ENCODE results near the gene SIRT2. TPM values are rescaled to one million over a fixed set of nuclear protein-coding genes. Genes with fewer than 3 reads are reported as not detected.
"Not testable (repeated sequence)": the region's sequence is repeated elsewhere in the genome, so short reads cannot be mapped to it uniquely, and the experiment has no call there.

Gene SIRT2
- total RNA-seq, 2 donors from 2014 or later, result 28.0 to 32.9 TPM

DNA sequence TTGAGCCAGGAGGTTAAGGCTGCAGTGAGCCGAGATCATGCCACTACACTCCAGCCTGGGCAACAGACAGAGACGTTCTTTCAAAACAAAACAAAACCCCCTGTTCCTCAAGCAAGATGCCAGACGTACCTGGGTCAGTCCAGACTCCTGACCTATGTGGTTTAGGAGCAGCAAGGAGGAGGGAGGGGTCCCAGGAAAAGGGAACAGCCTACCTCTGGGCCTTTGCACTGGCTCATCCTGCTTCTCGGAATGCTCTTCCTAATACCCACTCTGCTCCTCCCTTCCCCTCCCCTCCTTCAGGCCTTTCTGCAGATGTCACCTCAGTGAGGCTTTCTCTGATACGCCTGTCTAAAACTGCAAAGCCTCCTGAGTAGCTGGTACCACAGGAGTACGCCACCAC lies 30.9 kb downstream of the SIRT2 start:
- Histone ChIP-seq H3K4me3 (no peak overlapping the region), H3K4me1 (peaks cover 12% of the 10 kb centered on the region), H3K9ac (ENCODE audit: low read depth in 2 of 2, low read length in 2 of 2) (peak overlapping the region in 1 of 2 donors; percentile 14), H3K9me3 (no peaks in the 10 kb centered on the region), H3K36me3 (no peaks in the 10 kb centered on the region), H3K27me3 (no peaks in the 10 kb centered on the region), H3K27ac (no peak overlapping the region)
- no peak for DNase-seq
- intact Hi-C loops (cut with DNase I), result no loop called here
- TF ChIP-seq, protein P1, sequence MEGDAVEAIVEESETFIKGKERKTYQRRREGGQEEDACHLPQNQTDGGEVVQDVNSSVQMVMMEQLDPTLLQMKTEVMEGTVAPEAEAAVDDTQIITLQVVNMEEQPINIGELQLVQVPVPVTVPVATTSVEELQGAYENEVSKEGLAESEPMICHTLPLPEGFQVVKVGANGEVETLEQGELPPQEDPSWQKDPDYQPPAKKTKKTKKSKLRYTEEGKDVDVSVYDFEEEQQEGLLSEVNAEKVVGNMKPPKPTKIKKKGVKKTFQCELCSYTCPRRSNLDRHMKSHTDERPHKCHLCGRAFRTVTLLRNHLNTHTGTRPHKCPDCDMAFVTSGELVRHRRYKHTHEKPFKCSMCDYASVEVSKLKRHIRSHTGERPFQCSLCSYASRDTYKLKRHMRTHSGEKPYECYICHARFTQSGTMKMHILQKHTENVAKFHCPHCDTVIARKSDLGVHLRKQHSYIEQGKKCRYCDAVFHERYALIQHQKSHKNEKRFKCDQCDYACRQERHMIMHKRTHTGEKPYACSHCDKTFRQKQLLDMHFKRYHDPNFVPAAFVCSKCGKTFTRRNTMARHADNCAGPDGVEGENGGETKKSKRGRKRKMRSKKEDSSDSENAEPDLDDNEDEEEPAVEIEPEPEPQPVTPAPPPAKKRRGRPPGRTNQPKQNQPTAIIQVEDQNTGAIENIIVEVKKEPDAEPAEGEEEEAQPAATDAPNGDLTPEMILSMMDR (IDR thresholded peaks at IDR 0.05), result no peak

DNA sequence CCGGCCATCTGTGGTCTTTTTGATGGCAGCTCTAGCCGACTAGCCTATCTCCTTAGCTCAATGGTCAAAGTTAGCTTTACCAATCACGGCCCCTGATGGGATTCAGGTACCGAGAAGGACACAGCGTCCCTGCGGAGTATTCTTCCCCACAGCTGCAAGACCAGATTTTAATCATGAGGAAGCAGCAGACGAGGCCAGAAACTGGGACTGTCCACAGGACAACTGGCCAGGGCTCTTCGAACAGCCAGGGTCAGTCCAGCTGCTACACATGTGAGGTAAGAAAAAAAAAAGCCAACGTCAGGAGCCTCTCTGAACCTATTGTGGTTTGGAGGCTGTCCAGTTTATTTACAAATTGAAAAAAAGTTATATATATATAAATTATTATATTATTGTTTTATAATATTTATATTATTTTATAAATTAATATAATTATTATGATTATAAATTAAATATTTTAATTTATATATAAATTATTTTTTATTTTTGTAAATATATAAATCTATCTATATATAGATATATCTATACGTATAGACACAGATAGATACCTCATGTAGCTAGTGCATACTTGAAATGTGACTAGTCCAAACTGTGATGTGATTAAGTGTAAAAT lies 32.1 kb downstream of the SIRT2 start:
- no peak overlapping the region for H3K4me3 ChIP-seq
- no peaks in the 10 kb centered on the region for H3K9me3 ChIP-seq
- TF ChIP-seq, protein P1 (IDR thresholded peaks at IDR 0.05), result no peak
- H3K27ac ChIP-seq, result no peak overlapping the region
- H3K27me3 ChIP-seq, result no peaks in the 10 kb centered on the region
- H3K4me1 ChIP-seq, result peaks cover 23% of the 10 kb centered on the region
- intact Hi-C loops (cut with DNase I), result no loop called here
- H3K9ac ChIP-seq (ENCODE audit: low read depth in 2 of 2, low read length in 2 of 2), result no peak overlapping the region
- no peak for DNase-seq
- H3K36me3 ChIP-seq, result no peaks in the 10 kb centered on the region

- H3K9me3 ChIP-seq, result no peaks in the 10 kb centered on the region
- intact Hi-C loops (cut with DNase I), result no loop called here
- DNase-seq, result peak; percentile 55
- peak overlapping the region; percentile 39 for H3K27ac ChIP-seq
- H3K36me3 ChIP-seq, result no peaks in the 10 kb centered on the region
- no peak overlapping the region for H3K4me3 ChIP-seq
- peaks cover 20% of the 10 kb centered on the region for H3K4me1 ChIP-seq
- TF ChIP-seq, protein P1 (IDR thresholded peaks at IDR 0.05), result no peak
- no peak overlapping the region for H3K9ac ChIP-seq (ENCODE audit: low read depth in 2 of 2, low read length in 2 of 2)
- no peaks in the 10 kb centered on the region for H3K27me3 ChIP-seq
Observed at GRCh38 chr19:38862321-38863059, 36.9 kb downstream of the SIRT2 start.

- H3K9me3 ChIP-seq, result no peaks in the 10 kb centered on the region
- intact Hi-C loops (cut with DNase I), result no loop called here
- H3K4me3 ChIP-seq, result no peak overlapping the region
- H3K9ac ChIP-seq (ENCODE audit: low read depth in 2 of 2, low read length in 2 of 2), result no peak overlapping the region
- peaks cover 20% of the 10 kb centered on the region for H3K4me1 ChIP-seq
- no peaks in the 10 kb centered on the region for H3K27me3 ChIP-seq
- TF ChIP-seq, protein P1 (IDR thresholded peaks at IDR 0.05), result no peak
- no peak overlapping the region for H3K27ac ChIP-seq
- DNase-seq, result no peak
- H3K36me3 ChIP-seq, result no peaks in the 10 kb centered on the region
Observed at GRCh38 chr19:38861368-38861767, 38.0 kb downstream of the SIRT2 start.

- DNase-seq, result peak; percentile 49
- H3K27me3 ChIP-seq; H3K9ac ChIP-seq (ENCODE audit: low read depth in 2 of 2, low read length in 2 of 2); H3K27ac ChIP-seq; H3K4me3 ChIP-seq; H3K36me3 ChIP-seq; intact Hi-C loops (cut with DNase I); H3K9me3 ChIP-seq: not testable (repeated sequence)
- peaks cover 20% of the 10 kb centered on the region for H3K4me1 ChIP-seq
Observed at GRCh38 chr19:38859631-38860204, 39.7 kb downstream of the SIRT2 start.

DNA sequence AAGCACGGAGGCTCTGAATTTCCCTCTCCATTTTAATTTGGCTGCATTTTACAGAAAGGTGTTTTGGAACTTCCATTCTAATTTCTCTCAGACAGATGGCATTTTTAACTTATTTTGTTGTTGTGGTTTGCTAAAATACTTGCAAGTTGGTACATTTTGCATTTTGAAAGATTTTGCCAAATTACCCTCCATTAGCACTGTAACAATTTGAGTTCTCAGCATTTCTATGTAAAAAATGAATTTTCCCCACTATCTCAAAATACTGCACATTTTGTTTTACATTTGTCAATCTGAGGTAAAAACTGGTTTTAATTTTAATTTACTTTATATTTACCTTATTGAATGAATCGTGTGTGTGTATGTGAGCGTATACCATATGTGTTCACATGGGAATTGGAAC lies 42.6 kb downstream of the SIRT2 start:
- no peaks in the 10 kb centered on the region for H3K27me3 ChIP-seq
- intact Hi-C loops (cut with DNase I), result no loop called here
- peak overlapping the region; percentile 27 for H3K27ac ChIP-seq
- no peaks in the 10 kb centered on the region for H3K9me3 ChIP-seq
- H3K9ac ChIP-seq (ENCODE audit: low read depth in 2 of 2, low read length in 2 of 2), result no peak overlapping the region
- H3K36me3 ChIP-seq, result no peaks in the 10 kb centered on the region
- no peak overlapping the region for H3K4me3 ChIP-seq
- no peak for DNase-seq
- H3K4me1 ChIP-seq, result peaks cover 3% of the 10 kb centered on the region
- TF ChIP-seq, protein P1 (IDR thresholded peaks at IDR 0.05), result no peak

GRCh38 chr19:38855751-38856150 lies 43.7 kb downstream of the SIRT2 start:
- H3K4me3 ChIP-seq; H3K27me3 ChIP-seq; H3K9ac ChIP-seq (ENCODE audit: low read depth in 2 of 2, low read length in 2 of 2); H3K36me3 ChIP-seq; H3K9me3 ChIP-seq; H3K27ac ChIP-seq; intact Hi-C loops (cut with DNase I); DNase-seq; H3K4me1 ChIP-seq: not testable (repeated sequence)

DNA sequence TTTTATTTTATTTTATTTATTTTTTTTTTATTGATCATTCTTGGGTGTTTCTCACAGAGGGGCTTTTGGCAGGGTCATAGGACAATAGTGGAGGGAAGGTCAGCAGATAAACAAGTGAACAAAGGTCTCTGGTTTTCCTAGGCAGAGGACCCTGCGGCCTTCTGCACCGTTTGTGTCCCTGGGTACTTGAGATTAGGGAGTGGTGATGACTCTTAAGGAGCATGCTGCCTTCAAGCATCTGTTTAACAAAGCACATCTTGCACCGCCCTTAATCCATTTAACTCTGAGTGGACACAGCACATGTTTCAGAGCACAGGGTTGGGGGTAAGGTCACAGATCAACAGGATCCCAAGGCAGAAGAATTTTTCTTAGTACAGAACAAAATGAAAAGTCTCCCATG lies 44.5 kb downstream of the SIRT2 start:
- H3K27ac ChIP-seq; H3K9me3 ChIP-seq; DNase-seq; H3K4me3 ChIP-seq; H3K27me3 ChIP-seq; H3K4me1 ChIP-seq; H3K36me3 ChIP-seq; H3K9ac ChIP-seq (ENCODE audit: low read depth in 2 of 2, low read length in 2 of 2); intact Hi-C loops (cut with DNase I): not testable (repeated sequence)

All from colonic mucosa (tissue), 4 donors.